ENCODE measurements around the gene KRTAP10-6.
"Not testable (repeated sequence)": the region's sequence is repeated elsewhere in the genome, so short reads cannot be mapped to it uniquely, and the experiment has no call there.

Gene KRTAP10-6

GRCh38 chr21:44555200-44555875 lies 37.0 kb downstream of the KRTAP10-6 start:
- no peak for DNase-seq

- no peak for DNase-seq
Observed at GRCh38 chr21:44552681-44553080, 39.6 kb downstream of the KRTAP10-6 start.

GRCh38 chr21:44552136-44552535 lies 40.2 kb downstream of the KRTAP10-6 start:
- DNase-seq, result no peak

- no peak for DNase-seq
Observed at GRCh38 chr21:44551340-44551961, 40.9 kb downstream of the KRTAP10-6 start, which contains the start of gene KRTAP10-2. Gene KRTAP10-2, minus strand, starts transcription at chr21:44551505. Its CDS starts 47 bp downstream, at chr21:44551458.

GRCh38 chr21:44550807-44551206 lies 41.5 kb downstream of the KRTAP10-6 start:
- peak; percentile 59 for DNase-seq

- DNase-seq, result not testable (repeated sequence)
Observed at GRCh38 chr21:44550285-44550684, 42.0 kb downstream of the KRTAP10-6 start.

- no peak for DNase-seq
Observed at GRCh38 chr21:44549525-44550211, 42.6 kb downstream of the KRTAP10-6 start.

- DNase-seq, result no peak
Observed at GRCh38 chr21:44548922-44549321, 43.4 kb downstream of the KRTAP10-6 start.

- DNase-seq, result no peak
Observed at GRCh38 chr21:44548381-44548780, 43.9 kb downstream of the KRTAP10-6 start.

GRCh38 chr21:44547656-44548331 lies 44.5 kb downstream of the KRTAP10-6 start:
- DNase-seq, result no peak

GRCh38 chr21:44544566-44544965 lies 47.7 kb downstream of the KRTAP10-6 start:
- no peak for DNase-seq

- DNase-seq, result no peak
Observed at GRCh38 chr21:44542716-44543115, 49.6 kb downstream of the KRTAP10-6 start.

Data from DMS 273 treated with DMSO at 0.1 percent for 48 hours (cell line).